RPMI8226 (cell line): ENCODE results near the gene EID2.

Experiments used
- DNase-seq: peaks from one replicate; pipeline ENCODE4 v3.0.0-alpha.2; 2015

EID2 gene

DNA sequence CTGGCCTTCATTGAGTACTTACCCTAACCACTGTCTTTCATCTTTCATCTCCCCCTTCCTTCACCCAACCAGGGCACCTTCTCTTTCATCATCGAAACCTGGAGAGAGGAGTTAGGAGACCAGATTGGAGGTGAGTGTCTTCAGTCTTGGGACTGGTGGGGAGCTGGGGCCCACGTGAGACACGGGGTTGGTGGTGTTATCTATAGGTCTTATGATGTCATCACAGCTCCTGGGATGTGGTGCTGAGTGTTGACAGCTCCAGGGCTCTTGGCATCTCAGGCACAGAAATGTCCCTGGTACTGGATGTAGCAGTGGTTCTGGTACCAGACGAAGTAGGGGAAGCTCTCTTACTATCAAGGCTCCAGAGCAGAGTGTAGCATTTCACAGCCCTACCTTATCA lies 39.4 kb downstream of the EID2 start:
- no peak for DNase-seq

- DNase-seq = no peak
These were observed 40.0 kb downstream of the EID2 start for GRCh38 chr19:39499932-39500331.

DNA sequence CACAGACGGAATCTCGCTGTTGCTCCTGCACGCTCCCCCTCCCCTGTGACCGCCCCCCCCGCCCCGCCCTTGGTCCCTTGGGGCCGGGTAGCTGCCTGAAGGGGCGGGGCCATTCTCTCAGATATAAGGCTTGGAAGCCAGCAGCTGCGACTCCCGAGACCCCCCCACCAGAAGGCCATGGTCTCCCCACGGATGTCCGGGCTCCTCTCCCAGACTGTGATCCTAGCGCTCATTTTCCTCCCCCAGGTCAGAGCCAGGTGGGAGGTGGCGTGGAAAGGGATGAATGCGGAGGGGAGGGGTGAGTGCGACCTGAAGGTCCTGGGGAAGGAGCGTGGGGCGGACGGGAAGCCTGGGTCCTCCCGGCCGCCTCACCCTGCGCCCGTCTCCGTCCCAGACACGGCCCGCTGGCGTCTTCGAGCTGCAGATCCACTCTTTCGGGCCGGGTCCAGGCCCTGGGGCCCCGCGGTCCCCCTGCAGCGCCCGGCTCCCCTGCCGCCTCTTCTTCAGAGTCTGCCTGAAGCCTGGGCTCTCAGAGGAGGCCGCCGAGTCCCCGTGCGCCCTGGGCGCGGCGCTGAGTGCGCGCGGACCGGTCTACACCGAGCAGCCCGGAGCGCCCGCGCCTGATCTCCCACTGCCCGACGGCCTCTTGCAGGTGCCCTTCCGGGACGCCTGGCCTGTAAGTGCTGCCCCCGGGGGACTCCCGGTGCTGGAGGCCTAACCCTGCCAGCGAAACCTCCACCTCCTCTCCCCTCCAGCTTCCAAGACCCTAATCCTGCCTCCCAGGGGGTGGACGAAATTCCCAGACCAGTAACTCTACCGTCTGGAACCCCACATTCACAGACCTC lies 40.9 kb downstream of the EID2 start, which contains the start of gene DLL3:
Gene DLL3, plus strand, starts transcription at position 150 of the 845 bp plus-strand sequence. Its CDS starts 28 bp downstream, at position 178.
- DNase-seq = peak; percentile 31

DNA sequence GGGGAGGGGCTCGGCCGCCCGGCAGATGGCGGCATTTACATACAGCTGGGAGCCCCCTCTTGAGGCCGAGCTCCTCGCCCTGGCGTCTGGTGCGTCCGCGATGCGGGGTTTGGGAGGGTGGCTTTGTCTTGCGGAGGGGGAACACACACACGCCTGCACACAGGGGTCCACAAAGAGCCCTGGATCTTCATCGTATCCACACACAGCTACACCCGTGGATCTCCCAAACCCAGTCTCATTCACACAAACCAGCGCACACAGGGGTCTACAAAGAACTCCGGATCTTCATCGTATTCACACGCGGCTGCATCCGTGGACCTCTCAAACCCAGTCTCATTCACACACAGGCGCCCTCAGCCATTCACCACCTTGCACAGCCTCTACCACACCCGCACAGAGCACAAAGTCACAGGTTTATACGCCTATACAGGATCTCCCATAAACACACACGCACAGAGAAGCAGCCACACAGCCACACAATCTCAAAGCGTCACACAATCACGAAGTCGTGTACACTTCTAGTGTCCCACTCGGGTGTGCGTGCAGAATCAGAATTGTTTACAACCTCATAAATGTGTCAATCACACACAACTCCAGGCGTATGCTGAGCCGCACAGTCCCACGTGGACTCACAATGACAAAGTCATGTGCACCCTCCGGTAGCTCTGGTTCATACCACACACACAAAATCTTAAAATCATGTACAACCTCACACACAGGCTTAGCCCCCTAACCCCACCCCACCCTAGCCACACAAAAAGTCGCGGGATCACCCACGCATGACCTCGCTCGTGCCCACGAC lies 41.8 kb downstream of the EID2 start:
- peak; percentile 61 for DNase-seq

DNA sequence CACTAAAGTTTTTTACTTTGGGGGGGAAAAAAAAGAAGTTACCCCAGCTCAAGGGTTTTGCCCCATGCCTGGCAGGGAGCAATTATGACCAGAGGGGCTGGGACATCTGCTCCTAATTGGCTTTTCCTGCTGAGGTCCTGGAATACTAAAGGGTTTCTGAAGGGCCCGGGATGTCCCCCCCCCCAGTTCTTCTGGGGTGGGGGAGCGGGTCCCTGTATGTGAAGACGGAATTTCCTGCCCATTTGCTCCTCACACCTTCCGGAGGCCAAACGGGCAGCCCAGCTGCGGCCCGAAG lies 42.3 kb downstream of the EID2 start:
- DNase-seq = no peak

DNA sequence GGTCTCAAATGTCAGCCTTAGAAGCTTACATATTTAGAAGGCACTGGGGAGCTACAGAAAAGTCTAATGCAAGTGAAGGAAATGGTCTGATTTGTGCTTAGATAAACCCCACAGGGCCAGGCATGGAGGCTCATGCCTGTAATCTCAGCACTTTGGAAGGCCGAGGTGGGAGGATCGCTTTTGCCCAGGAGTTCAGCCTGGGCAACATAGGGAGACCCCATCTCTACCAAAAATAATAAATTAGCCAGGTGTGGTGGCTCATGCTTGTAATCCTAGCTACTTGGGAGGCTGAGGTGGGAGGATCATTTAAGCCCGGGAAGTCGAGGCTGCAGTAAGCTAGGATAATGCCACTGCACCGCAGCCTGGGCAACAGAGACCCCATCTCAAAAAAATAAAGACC lies 43.9 kb downstream of the EID2 start:
- no peak for DNase-seq

DNA sequence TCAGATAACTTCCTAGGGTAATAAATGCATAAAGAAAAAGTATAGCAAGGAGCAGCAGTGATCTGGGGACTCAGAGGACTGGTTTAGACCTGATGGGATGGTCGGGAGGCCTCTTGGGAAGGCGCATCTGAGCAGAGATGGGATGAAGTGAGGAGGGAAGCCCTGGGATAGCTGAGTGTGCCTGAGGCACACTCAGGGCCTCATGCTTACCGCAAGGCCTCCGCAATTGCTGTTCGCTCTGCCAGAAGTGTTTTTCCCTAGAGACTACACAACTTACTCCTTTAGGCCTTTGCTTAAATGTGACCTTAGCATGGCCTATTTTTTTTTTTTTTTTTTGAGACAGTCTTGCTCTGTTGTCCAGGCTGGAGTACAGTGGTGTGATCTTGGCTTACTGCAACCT lies 45.3 kb downstream of the EID2 start:
- DNase-seq = no peak

DNA sequence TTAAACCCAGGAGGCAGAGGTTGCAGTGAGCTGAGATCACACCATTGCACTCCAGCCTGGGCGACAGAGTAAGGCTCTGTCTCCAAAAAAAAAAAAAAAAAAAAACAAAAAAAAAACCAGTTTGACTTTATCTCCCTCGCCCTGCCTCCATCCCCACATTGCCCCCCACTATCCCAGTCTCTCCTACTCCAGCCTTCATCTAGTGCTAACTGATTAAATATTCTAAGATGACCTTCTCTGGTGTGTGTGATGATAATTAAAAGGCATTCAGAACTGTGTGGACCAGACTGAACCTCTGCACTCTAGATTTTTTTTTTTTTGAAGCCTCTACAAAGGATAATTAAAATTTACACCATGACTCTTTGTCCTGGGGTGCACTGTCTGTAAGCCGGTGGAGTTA lies 47.2 kb downstream of the EID2 start:
- DNase-seq = no peak

GRCh38 chr19:39492225-39492624 lies 47.7 kb downstream of the EID2 start:
- no peak for DNase-seq

DNA sequence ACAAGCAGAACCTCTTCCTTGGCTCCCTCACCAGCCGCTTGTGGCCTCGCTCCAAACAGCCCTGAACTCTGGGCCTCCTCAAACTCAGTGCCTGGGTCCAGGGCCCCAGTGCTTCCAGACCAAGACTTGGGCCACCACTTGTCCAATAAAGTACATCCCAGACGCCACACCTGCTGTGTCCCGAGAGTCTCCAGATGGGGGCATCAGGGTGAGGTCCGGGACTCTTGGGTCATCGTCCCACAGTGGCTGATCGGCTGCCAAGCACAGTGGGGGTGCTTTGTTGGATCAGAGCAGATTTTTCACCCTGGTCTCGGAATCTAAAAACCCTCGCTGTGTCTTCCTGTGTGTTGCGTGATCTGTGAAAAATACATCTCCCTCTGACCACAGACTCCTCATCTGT lies 50.2 kb downstream of the EID2 start:
- no peak for DNase-seq
